Duodenal mucosa (tissue), 2 donors: ENCODE data around the gene PALB2.

Source experiments
- H3K27ac ChIP-seq: one replicate; pipeline ENCODE4 v1.7.0; 2013; ENCODE audit warnings: low read depth, low read length
- H3K27me3 ChIP-seq, 2 donors: one replicate each; pipeline ENCODE4 v1.7.0; 2013; ENCODE audit warnings: low read length in 2 of 2, control low read depth in 1 of 2; ENCODE audit not compliant: insufficient read depth in 2 of 2, control insufficient read depth in 1 of 2
- H3K36me3 ChIP-seq, 2 donors: one replicate each; pipeline ENCODE4 v1.7.0; 2013; ENCODE audit warnings: low read length in 2 of 2, control low read depth in 1 of 2; ENCODE audit not compliant: insufficient read depth in 2 of 2, control insufficient read depth in 1 of 2
- H3K4me1 ChIP-seq, 2 donors: one replicate each; pipeline ENCODE4 v1.7.0; 2013; ENCODE audit warnings: low read length in 2 of 2, control low read depth in 1 of 2; ENCODE audit not compliant: insufficient read depth in 2 of 2, control insufficient read depth in 1 of 2
- H3K4me3 ChIP-seq, 2 donors: one replicate each; pipeline ENCODE4 v1.7.0; 2013; ENCODE audit warnings: low read length in 2 of 2, low read depth in 1 of 2
- H3K9ac ChIP-seq, 2 donors: one replicate each; pipeline ENCODE4 v1.7.0; 2013; ENCODE audit warnings: low read length in 2 of 2, low read depth in 1 of 2
- H3K9me3 ChIP-seq, 2 donors: one replicate each; pipeline ENCODE4 v1.7.0; 2013; ENCODE audit warnings: low read length in 2 of 2, control low read depth in 1 of 2; ENCODE audit not compliant: control insufficient read depth in 1 of 2

Gene PALB2

GRCh38 chr16:23676924-23677480, 35.9 kb upstream of the PALB2 start:
- Histone ChIP-seq H3K27me3 (no peaks in the 10 kb centered on the region), H3K4me1 (peaks cover 38 to 41% of the 10 kb centered on the region in 2 donors), H3K9me3 (no peaks in the 10 kb centered on the region), H3K4me3 (no peak overlapping the region), H3K9ac (no peak overlapping the region), H3K27ac (no peak overlapping the region), H3K36me3 (peaks cover 15 to 32% of the 10 kb centered on the region in 2 donors)

- H3K27me3 ChIP-seq, result no peaks in the 10 kb centered on the region
- H3K4me3 ChIP-seq, result no peak overlapping the region
- H3K36me3 ChIP-seq, result peaks cover 16 to 44% of the 10 kb centered on the region in 2 donors
- no peak overlapping the region for H3K9ac ChIP-seq
- peaks cover 18 to 21% of the 10 kb centered on the region in 2 donors for H3K4me1 ChIP-seq
- no peaks in the 10 kb centered on the region for H3K9me3 ChIP-seq
- H3K27ac ChIP-seq, result no peak overlapping the region
Observed at GRCh38 chr16:23673971-23674614, 33.0 kb upstream of the PALB2 start.

- Histone ChIP-seq H3K4me1 (no peaks in the 10 kb centered on the region), H3K36me3 (peaks cover 34 to 80% of the 10 kb centered on the region in 2 donors), H3K9me3 (no peaks in the 10 kb centered on the region), H3K4me3 (no peak overlapping the region), H3K9ac (no peak overlapping the region), H3K27me3 (no peaks in the 10 kb centered on the region), H3K27ac (no peak overlapping the region)
Observed at GRCh38 chr16:23670137-23670776, 29.1 kb upstream of the PALB2 start.

GRCh38 chr16:23668873-23669272, 27.8 kb upstream of the PALB2 start:
- H3K27me3 ChIP-seq, result no peaks in the 10 kb centered on the region
- H3K9me3 ChIP-seq, result no peaks in the 10 kb centered on the region
- H3K9ac ChIP-seq, result no peak overlapping the region
- H3K27ac ChIP-seq, result no peak overlapping the region
- no peak overlapping the region for H3K4me3 ChIP-seq
- H3K36me3 ChIP-seq, result peaks cover 40 to 84% of the 10 kb centered on the region in 2 donors
- H3K4me1 ChIP-seq, result no peaks in the 10 kb centered on the region

- H3K9ac ChIP-seq, result no peak overlapping the region
- peaks cover 40 to 84% of the 10 kb centered on the region in 2 donors for H3K36me3 ChIP-seq
- H3K9me3 ChIP-seq, result no peaks in the 10 kb centered on the region
- no peaks in the 10 kb centered on the region for H3K4me1 ChIP-seq
- H3K27ac ChIP-seq, result no peak overlapping the region
- H3K4me3 ChIP-seq, result no peak overlapping the region
- no peaks in the 10 kb centered on the region for H3K27me3 ChIP-seq
Observed at GRCh38 chr16:23668225-23668624, 27.1 kb upstream of the PALB2 start.

DNA sequence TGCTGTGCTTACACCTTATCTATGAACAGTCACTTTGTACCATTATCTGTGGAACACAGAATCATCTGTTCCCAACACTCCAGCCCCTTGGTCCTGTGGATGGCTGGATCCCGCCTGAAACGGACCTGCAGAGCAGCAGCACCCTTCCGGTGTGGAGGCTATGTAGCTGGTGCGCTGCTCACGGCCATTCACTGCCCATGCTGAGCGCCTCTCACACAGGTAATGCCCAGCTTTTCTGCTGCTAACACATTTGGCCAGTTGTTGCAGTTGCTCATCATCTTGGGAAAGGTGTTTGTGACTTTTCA, 26.2 kb upstream of the PALB2 start:
- H3K9ac ChIP-seq, result no peak overlapping the region
- no peak overlapping the region for H3K27ac ChIP-seq
- no peak overlapping the region for H3K4me3 ChIP-seq
- H3K9me3 ChIP-seq, result no peaks in the 10 kb centered on the region
- no peaks in the 10 kb centered on the region for H3K27me3 ChIP-seq
- H3K4me1 ChIP-seq, result no peaks in the 10 kb centered on the region
- peaks cover 45 to 90% of the 10 kb centered on the region in 2 donors for H3K36me3 ChIP-seq

GRCh38 chr16:23666571-23667354, 25.7 kb upstream of the PALB2 start:
- Histone ChIP-seq H3K9ac (no peak overlapping the region), H3K27ac (no peak overlapping the region), H3K4me1 (no peaks in the 10 kb centered on the region), H3K27me3 (no peaks in the 10 kb centered on the region), H3K36me3 (peaks cover 48 to 93% of the 10 kb centered on the region in 2 donors), H3K4me3 (no peak overlapping the region), H3K9me3 (no peaks in the 10 kb centered on the region)

GRCh38 chr16:23663918-23664317, 22.8 kb upstream of the PALB2 start:
- Histone ChIP-seq H3K4me3 (no peak overlapping the region), H3K27me3 (no peaks in the 10 kb centered on the region), H3K36me3 (peaks cover 45 to 92% of the 10 kb centered on the region in 2 donors), H3K27ac (no peak overlapping the region), H3K4me1 (no peaks in the 10 kb centered on the region), H3K9me3 (no peaks in the 10 kb centered on the region), H3K9ac (no peak overlapping the region)

- no peaks in the 10 kb centered on the region for H3K9me3 ChIP-seq
- no peaks in the 10 kb centered on the region for H3K27me3 ChIP-seq
- H3K4me1 ChIP-seq, result no peaks in the 10 kb centered on the region
- no peak overlapping the region for H3K9ac ChIP-seq
- H3K36me3 ChIP-seq, result peaks cover 4 to 42% of the 10 kb centered on the region in 2 donors
- no peak overlapping the region for H3K27ac ChIP-seq
- no peak overlapping the region for H3K4me3 ChIP-seq
Observed at GRCh38 chr16:23651943-23652468, 10.9 kb upstream of the PALB2 start.
